ENCODE measurements around the gene CEACAM1. TPM values are rescaled to one million over a fixed set of nuclear protein-coding genes. Genes with fewer than 3 reads are reported as not detected.
A peak's percentile ranks its signal among the peaks of the same experiment; 100 is the strongest.

Gene CEACAM1
- total and polyA plus RNA-seq, 2 of the 13 experiments (the other 11 are each of a cell fraction or from before 2014, with no cell fraction given) = 13.5 to 332 TPM

DNA sequence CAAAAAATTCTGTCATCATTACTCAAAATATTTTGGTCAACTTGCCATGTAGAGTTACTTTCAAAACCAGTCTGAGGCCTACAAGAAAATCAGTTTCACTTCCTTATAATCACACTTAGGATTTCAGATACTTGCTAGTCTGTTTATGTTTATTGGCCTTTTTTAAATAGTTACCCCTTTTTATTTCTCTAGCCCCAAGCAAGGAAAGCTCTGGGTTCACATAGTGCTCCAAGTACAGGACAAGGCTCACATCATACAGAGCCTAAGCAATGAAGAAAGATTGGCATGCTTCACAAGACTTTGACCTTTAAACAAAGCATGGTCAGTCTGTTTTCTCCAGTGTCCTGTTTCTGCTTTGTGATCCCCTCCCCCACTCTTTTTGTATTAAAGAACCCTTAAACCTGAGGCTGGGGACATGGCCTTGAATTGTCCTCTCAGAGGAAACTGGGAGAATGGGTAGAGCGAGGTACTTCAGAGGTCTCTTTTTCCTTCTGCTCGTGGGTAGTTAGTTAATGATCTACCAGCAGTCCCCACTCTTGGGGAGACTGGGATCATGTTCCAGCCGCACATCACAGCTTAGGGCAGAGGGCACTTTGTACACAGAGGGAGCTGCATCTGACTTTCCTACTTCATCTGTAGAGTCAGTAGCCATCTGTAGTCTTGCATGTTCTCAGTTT, 30.7 kb downstream of the CEACAM1 start (continued):
- TF ChIP-seq, protein P1, sequence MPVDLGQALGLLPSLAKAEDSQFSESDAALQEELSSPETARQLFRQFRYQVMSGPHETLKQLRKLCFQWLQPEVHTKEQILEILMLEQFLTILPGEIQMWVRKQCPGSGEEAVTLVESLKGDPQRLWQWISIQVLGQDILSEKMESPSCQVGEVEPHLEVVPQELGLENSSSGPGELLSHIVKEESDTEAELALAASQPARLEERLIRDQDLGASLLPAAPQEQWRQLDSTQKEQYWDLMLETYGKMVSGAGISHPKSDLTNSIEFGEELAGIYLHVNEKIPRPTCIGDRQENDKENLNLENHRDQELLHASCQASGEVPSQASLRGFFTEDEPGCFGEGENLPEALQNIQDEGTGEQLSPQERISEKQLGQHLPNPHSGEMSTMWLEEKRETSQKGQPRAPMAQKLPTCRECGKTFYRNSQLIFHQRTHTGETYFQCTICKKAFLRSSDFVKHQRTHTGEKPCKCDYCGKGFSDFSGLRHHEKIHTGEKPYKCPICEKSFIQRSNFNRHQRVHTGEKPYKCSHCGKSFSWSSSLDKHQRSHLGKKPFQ (CRISPR knock-in tag; IDR thresholded peaks at IDR 0.05; ENCODE audit: insufficient replicate concordance) = no peak
- TF ChIP-seq, protein P2, sequence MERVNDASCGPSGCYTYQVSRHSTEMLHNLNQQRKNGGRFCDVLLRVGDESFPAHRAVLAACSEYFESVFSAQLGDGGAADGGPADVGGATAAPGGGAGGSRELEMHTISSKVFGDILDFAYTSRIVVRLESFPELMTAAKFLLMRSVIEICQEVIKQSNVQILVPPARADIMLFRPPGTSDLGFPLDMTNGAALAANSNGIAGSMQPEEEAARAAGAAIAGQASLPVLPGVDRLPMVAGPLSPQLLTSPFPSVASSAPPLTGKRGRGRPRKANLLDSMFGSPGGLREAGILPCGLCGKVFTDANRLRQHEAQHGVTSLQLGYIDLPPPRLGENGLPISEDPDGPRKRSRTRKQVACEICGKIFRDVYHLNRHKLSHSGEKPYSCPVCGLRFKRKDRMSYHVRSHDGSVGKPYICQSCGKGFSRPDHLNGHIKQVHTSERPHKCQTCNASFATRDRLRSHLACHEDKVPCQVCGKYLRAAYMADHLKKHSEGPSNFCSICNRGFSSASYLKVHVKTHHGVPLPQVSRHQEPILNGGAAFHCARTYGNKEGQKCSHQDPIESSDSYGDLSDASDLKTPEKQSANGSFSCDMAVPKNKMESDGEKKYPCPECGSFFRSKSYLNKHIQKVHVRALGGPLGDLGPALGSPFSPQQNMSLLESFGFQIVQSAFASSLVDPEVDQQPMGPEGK (CRISPR knock-in tag; IDR thresholded peaks at IDR 0.05) = no peak
- TF ChIP-seq DPF2 (CRISPR knock-in tag; IDR thresholded peaks at IDR 0.05; ENCODE audit: borderline replicate concordance, low read depth) (peak; percentile 80), NR2F1 (CRISPR knock-in tag; IDR thresholded peaks at IDR 0.05) (peak; percentile 33 to 40; a peak in 3 of 4 replicates), ZNF335 (CRISPR knock-in tag; IDR thresholded peaks at IDR 0.05) (peak; percentile 46; the same call in 1 of the 2 replicates), ZNF124 (CRISPR knock-in tag; IDR thresholded peaks at IDR 0.05) (no peak), SIX4 (CRISPR knock-in tag; IDR thresholded peaks at IDR 0.05) (peak; percentile 97), TP53 (CRISPR knock-in tag; conservative IDR thresholded peaks at IDR 0.05) (0 out of 2 replicates have a peak, but pooled peaks have one; percentile 12), ZNF619 (CRISPR knock-in tag; IDR thresholded peaks at IDR 0.05) (no peak), SP4 (CRISPR knock-in tag; IDR thresholded peaks at IDR 0.05) (no peak), EEA1 (CRISPR knock-in tag; IDR thresholded peaks at IDR 0.05; ENCODE audit: borderline replicate concordance) (no peak), MAF1 (CRISPR knock-in tag; IDR thresholded peaks at IDR 0.05; ENCODE audit: borderline replicate concordance) (no peak), TEAD3 (CRISPR knock-in tag; optimal IDR thresholded peaks at IDR 0.05; ENCODE audit: borderline replicate concordance) (peak; percentile 42), ZNF296 (CRISPR knock-in tag; conservative IDR thresholded peaks at IDR 0.05) (no peak), SMARCC2 (IDR thresholded peaks at IDR 0.05) (no peak), ATF7-NPFF (CRISPR knock-in tag; IDR thresholded peaks at IDR 0.05; ENCODE audit: low read depth) (no peak)
- TF ChIP-seq, protein P3, sequence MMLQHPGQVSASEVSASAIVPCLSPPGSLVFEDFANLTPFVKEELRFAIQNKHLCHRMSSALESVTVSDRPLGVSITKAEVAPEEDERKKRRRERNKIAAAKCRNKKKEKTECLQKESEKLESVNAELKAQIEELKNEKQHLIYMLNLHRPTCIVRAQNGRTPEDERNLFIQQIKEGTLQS (CRISPR knock-in tag; IDR thresholded peaks at IDR 0.05) = no peak
- TF ChIP-seq, protein P4, sequence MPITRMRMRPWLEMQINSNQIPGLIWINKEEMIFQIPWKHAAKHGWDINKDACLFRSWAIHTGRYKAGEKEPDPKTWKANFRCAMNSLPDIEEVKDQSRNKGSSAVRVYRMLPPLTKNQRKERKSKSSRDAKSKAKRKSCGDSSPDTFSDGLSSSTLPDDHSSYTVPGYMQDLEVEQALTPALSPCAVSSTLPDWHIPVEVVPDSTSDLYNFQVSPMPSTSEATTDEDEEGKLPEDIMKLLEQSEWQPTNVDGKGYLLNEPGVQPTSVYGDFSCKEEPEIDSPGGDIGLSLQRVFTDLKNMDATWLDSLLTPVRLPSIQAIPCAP (CRISPR knock-in tag; IDR thresholded peaks at IDR 0.05; ENCODE audit: low read depth) = no peak
- TF ChIP-seq, protein P5, sequence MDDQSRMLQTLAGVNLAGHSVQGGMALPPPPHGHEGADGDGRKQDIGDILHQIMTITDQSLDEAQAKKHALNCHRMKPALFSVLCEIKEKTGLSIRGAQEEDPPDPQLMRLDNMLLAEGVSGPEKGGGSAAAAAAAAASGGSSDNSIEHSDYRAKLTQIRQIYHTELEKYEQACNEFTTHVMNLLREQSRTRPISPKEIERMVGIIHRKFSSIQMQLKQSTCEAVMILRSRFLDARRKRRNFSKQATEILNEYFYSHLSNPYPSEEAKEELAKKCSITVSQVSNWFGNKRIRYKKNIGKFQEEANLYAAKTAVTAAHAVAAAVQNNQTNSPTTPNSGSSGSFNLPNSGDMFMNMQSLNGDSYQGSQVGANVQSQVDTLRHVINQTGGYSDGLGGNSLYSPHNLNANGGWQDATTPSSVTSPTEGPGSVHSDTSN (CRISPR knock-in tag; IDR thresholded peaks at IDR 0.05; ENCODE audit: borderline replicate concordance) = no peak
- TF ChIP-seq, protein P6, sequence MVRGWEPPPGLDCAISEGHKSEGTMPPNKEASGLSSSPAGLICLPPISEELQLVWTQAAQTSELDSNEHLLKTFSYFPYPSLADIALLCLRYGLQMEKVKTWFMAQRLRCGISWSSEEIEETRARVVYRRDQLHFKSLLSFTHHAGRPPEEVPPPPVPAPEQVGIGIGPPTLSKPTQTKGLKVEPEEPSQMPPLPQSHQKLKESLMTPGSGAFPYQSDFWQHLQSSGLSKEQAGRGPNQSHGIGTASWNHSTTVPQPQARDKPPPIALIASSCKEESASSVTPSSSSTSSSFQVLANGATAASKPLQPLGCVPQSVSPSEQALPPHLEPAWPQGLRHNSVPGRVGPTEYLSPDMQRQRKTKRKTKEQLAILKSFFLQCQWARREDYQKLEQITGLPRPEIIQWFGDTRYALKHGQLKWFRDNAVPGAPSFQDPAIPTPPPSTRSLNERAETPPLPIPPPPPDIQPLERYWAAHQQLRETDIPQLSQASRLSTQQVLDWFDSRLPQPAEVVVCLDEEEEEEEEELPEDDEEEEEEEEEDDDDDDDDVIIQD (CRISPR knock-in tag; IDR thresholded peaks at IDR 0.05; ENCODE audit: low read depth) = no peak
- TF ChIP-seq, protein P7, sequence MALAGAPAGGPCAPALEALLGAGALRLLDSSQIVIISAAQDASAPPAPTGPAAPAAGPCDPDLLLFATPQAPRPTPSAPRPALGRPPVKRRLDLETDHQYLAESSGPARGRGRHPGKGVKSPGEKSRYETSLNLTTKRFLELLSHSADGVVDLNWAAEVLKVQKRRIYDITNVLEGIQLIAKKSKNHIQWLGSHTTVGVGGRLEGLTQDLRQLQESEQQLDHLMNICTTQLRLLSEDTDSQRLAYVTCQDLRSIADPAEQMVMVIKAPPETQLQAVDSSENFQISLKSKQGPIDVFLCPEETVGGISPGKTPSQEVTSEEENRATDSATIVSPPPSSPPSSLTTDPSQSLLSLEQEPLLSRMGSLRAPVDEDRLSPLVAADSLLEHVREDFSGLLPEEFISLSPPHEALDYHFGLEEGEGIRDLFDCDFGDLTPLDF (CRISPR knock-in tag; IDR thresholded peaks at IDR 0.05) = no peak

Measured in HepG2 (cell line).